SKM-1 treated with dmso at 0.1 percent for 144 hours (cell line): ENCODE measurements around the gene SLC35F3.

Experiments
- DNase-seq: peaks from one replicate; lab custom pipeline; 2025; ENCODE audit not compliant: unreplicated experiment; lab: John Stamatoyannopoulos, UW

SLC35F3 gene

DNA sequence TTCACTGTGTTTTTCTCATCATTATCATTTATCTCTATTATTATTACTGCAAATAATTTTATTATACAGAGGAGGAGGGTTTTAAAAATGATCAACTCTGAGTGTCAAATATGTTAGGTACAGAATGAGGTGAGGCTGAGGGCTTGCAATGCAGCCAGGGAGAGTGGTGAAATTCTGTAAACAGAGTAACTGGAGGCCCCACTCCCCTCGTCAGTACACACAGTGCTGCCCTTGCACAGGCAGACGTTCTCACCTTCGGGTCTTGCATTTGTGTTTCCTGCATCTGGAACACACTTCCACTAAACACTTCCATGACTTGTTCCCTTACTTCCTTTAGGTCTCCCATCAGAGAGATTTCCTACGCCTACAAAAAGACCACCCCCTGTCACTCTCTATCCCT, 444.5 kb downstream of the SLC35F3 start:
- DNase-seq, result no peak

DNA sequence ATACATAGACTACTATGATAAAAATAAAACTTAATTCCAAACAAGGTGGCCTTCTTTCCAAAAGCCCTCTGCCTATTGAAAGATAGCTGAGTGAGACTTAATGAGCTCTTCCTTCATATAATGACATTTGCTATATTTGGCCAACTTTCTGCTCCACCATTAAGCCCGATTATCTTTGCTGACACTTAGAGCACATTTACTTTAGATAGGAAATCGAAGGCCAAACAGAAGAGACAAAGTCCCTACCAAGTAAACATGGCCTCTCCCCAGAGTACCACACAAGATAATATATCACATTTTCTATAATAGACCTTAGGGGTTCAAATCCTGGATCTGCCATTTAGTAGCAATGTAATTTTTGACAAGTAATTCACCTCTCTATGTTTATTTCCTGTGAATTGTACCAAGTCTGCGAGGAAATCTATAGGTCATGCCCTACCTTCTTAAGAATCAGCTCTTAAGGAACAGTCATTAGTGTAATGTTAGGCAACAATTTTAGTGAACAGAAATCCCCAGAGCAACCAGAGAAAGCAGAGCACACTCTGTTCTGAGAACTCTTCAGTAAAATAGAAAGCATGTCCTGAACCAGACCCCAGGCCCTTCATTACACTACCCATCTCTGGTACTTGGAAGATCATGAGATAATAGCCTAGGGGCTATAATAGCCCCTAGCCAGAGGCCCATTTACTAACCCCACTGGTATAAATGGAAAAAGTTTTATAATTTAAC, 451.5 kb downstream of the SLC35F3 start:
- DNase-seq, result no peak

DNA sequence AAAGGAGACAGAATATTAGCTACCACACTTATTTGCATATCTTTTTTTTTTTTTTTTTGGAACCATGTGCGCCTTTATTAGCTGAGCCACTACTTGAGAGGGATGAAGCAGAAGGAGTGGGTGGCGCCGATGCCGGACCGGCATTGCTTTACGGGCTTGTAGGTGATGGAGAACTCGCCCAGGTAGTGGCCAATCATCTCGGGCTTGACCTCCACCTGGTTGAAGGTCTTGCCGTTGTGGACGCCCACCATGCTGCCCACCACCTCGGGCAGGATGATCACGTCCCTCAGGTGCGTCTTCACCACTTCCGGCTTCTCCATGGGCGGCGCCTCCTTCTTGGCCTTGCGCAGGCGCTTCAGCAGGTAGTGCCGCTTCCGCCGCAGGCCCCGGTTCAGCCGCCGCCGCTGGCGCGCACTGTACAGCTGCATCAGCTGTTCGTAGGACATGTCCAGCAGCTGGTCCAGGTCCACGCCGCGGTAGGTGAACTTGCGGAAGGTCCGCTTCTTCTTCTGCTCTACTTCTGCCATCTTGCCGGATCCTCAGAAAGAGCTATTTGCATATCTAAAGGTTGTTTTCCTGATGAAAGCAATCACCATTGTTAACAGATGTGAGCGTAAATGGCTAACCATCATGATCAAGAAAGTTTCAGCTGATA, 452.3 kb downstream of the SLC35F3 start:
- peak; percentile 32 for DNase-seq

DNA sequence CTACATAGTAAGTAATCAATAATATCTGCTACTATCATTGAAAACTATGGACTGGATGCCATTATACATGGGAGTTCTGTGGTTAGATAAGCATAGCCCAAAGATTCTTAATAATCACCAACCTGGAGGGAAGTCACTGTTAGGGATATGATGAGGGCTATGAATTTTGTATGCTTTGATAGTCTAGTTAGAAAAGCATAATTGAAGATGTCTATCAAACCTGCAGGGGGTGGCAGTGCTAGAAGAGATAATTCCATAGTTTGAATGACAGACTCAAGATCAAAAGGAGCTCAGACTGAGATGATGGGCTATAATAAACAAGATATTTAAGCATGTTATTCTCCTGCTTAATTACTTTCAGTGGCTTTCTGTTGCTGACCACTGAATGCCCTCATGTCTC, 453.4 kb downstream of the SLC35F3 start:
- no peak for DNase-seq

DNA sequence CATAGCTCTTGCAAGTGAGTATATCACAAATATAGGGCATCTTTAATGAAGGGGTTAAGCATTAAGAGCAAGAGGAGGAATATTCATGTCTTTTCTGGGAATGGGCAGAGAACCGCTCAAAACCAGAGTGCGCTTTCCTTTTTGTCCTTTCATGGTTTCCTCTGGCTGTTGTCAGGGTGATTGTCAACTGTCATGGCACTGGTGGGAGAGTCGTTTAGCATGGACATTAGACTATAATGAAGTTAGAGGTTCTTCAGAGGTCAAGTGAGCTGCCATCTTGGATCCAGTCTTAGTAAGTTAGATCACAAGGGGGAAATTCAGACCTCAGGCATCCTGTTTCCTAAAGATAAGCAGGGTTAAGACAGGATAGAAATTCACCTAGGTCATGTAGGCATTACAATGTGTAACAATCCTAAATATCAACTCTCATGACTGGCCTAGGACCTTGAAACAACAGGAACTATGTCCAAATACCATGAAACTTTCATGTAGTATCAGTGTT, 456.7 kb downstream of the SLC35F3 start:
- DNase-seq, result no peak

DNA sequence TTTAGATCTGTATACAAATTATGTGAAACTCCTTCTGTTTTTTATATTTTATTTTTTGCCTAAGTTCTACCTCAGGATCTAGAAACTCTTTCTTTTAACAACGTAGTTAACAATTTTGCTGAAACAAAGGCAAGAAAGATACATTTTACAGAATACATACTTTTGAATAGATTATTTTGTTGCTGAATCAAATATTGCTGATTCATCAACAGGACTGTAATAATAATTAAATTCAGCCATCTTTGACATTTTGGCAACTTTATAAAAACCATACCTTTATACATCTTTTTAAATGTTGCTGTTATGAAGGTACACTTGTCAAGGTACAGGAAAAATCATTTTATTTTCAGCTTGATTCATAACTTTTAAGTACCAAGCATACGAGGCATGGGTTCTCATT, 458.1 kb downstream of the SLC35F3 start:
- DNase-seq, result no peak

DNA sequence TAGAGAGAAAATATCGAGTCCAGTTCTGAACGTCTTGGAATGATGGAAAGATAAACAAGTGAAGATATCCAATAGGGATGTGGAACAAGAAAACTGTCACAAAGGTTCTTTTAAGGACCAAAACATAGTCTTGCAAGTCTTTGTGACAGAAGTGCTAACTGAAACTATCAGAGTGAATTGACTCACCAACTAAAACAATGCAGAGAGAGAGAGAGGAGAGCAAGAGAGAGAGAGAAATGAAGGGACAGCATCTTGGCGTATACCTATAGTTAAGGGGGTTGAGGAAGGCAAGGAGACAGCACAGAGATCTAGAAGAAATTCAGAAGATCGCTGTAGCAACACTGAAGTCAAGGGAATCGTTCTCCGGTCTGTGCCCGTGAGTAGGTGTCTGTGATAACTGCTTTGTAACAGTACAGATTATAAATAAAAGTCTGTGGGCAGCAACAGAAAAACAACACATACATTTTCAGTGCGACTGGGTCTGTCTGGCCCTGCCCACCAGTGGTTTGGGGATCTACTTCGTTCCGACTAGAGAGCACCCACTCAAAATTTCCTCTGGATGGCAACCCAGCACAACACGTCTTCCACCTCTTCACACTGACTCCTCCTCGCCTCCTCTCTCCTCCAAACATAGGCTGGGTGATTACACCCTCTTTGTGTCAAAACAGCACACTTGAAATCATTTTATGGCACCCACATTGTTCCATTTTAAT, 464.0 kb downstream of the SLC35F3 start:
- no peak for DNase-seq

DNA sequence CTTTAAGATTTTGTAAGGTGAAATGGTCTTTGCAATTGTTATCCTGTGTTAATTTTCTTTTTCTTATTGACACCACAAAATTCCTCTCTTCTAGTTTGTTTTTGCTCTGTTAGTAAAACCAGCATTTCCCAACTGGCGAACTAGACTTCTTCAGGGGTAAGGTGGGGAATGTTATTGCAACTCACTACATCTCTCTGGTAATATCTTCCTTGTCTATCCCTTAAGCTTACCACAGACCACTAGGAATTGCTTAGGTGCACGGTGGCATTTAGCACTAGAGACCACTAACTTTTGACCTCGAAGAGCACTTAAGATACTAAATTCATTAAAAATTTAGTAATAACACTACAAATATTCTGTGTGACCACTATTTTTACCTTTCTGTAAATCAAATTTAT, 464.6 kb downstream of the SLC35F3 start:
- DNase-seq, result no peak

DNA sequence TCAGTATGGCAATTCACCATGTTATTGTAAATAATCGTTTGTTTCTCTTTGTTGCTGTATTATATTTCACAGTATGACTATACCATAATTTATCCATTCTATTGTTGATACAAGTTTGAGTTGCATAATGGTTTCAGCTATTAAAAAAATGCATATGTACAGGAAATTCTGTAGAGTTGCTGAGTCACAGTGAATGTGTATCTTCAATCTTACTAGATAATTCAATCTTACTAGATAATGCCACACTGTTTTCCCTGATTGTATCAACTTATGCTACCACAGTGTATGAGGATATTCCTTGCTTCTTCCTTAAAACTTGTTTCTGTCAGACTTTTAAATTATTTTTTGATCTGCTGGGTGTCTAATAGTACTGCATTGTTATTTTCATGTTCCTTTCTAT, 465.3 kb downstream of the SLC35F3 start:
- no peak for DNase-seq

DNA sequence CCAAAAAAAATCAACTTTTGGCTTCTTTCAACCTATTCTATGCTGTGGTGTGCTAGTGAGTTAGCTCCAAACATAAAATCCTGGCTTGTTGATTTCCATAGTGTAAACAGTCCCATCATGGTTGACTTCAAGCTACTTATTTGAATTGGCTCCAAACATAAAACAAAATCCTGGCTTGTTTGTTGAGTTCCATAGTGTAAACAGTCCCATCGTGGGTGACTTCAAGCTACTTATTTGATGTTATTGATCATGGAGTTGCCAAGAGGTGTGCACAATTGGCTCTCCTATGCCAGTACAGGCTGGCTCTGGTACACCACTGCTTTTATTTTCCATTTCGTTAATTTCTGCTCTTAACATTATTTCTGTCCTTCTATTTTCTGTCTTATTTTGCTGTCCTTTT, 466.9 kb downstream of the SLC35F3 start:
- DNase-seq, result no peak

DNA sequence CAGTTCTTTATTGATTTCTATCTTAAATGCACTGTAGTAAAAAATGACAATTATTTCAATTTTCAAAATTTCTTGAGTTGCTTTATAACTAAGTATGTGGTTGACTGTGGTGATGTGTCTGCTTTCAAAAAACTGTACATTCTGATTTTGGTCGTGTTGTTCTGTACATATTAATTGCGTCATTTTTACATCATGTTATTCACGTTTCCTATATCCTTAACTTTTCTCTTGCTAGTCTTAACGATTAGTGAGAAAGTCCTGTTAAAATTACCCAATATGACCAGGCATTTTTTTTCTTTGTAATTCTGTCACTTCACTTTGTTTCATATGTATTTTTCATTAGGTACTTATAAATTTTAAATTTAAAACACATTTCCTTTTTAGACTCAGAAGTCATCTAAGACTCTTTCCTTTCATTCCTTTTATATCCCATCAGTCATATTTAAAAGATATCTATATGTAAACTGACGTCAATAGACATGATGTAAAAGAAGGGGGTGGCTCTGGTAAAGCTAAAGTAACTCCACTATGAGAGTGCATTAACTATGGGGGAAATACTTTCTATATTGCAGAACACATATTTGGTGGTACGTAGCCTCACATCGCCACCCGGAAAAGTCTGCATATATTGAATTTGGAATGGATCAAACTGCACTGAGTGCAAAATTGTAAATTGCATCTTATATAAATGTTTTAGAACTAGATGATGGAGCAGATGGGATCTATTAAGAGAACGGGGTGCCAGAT, 467.7 kb downstream of the SLC35F3 start:
- no peak for DNase-seq

DNA sequence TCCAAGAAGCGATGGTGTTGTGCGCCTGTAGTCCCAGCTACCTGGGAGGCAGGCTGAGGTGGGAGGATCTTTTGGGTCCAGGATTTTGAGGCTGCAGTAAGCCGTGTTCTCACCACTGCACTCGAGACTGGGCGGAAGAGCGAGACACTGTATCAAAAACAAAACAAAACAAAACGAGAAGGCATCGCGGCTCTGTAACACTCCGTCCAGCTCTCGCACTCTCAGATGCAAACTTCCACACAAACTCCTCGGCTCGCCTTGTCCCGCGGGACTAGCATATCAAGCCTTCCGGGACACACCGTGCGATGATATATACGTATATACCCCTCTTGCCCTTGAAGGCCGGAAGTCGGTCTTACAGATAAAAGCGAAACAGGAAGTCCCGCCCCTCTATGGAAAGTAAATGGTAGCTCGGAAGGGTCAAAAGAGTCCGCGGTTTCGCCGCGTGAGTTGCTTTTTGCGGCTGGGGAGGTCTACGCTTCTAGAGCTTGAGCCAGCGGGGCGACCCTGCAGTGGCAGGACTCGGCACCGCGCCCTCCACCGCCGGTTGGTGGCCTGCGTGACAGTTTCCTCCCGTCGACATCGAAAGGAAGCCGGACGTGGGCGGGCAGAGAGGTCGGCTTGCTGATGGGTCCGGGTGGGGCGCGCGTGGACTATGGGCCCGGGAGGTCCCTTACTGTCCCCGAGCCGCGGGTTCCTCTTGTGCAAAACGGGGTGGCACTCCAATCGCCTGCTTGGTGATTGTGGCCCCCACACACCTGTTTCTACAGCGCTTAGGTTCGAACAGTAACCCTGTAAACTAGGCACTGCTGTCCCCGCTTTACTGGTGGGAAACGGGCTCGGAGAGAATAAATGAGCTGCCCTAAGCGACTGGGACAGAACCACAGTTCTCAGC, 468.8 kb downstream of the SLC35F3 start, which contains the start of gene COA6:
COA6 (plus strand) TSS at position 393 of the 895 bp plus-strand sequence; CDS start at position 404, 11 bp downstream.
- peak; percentile 99 for DNase-seq

DNA sequence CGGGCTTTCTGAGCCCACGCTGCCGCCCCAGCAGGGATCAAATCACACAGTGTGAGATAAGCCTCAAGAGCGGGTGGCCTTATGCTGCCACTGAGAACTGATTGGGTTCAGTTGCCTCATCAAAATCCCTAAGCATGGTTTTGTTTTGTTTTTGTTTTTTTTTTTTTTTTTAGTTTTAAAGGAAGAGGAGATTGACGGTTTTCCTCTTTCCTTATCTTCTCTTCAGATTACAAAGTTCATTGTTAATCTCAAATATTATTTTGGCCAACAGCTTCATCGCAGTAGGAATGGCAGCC, 469.4 kb downstream of the SLC35F3 start:
- DNase-seq, result no peak
